Suprapubic skin (tissue), 4 donors: ENCODE measurements around the gene ARHGEF28. TPM values are rescaled to one million over a fixed set of nuclear protein-coding genes. Genes with fewer than 3 reads are reported as not detected.

Experiments
- DNase-seq, 2 donors: peaks; one replicate each; pipeline ENCODE4 v3.0.0-alpha.2; 2019; ENCODE audit warnings: low spot score in 2 of 2
- H3K27ac ChIP-seq: fragments of 200-600 bp; sonication (generic); one replicate; pipeline ENCODE4 v1.5.1; 2019
- H3K27me3 ChIP-seq: fragments of 200-600 bp; sonication (generic); one replicate; pipeline ENCODE4 v1.5.1; 2019
- H3K36me3 ChIP-seq: fragments of 200-600 bp; sonication (generic); one replicate; pipeline ENCODE4 v1.5.1; 2019
- H3K4me1 ChIP-seq: fragments of 200-600 bp; sonication (generic); one replicate; pipeline ENCODE4 v1.5.1; 2019
- H3K4me3 ChIP-seq: fragments of 200-600 bp; sonication (generic); one replicate; pipeline ENCODE4 v1.5.1; 2019; ENCODE audit warnings: mild to moderate bottlenecking
- H3K9me3 ChIP-seq: fragments of 200-600 bp; sonication (generic); one replicate; pipeline ENCODE4 v1.5.1; 2019
- CTCF ChIP-seq, 2 donors: fragments of 200-600 bp in 1 of 2; fragments of 450-650 bp in 1 of 2; sonication (generic) in 1 of 2; IDR thresholded peaks; one replicate each; pipeline ENCODE4 v1.5.1; 2016 to 2019; ENCODE audit warnings: antibody characterized with exemption in 2 of 2, mild to moderate bottlenecking in 1 of 2, moderate library complexity in 1 of 2
- EP300 ChIP-seq: sonication (generic); formaldehyde crosslinking; IDR thresholded peaks from one replicate; pipeline ENCODE4 v1.6.1; 2017; ENCODE audit warnings: antibody characterized with exemption
- POLR2A ChIP-seq, 2 donors: fragments of 450-650 bp; IDR thresholded peaks; one replicate each; pipeline ENCODE4 v1.6.1; 2017; ENCODE audit warnings: antibody characterized with exemption in 2 of 2, mild to moderate bottlenecking in 2 of 2, moderate library complexity in 2 of 2
- POLR2AphosphoS5 ChIP-seq, 3 donors: sonication (generic); formaldehyde crosslinking; IDR thresholded peaks; one replicate each; pipeline ENCODE4 v1.6.1; 2017; ENCODE audit warnings: antibody characterized with exemption in 3 of 3
- WGBS: methylation state at CpG from one replicate; pipeline ENCODE4 v1.1.5; 2018; 5-methylcytosine and 5-hydroxymethylcytosine counted together
- total RNA-seq, 4 donors: library from RNA; depleted of rRNA; stranded (reverse); fragments of >200 nt; gene quantifications; one replicate each; pipeline ENCODE4 v1.1.0, GENCODE V29; 2016

ARHGEF28 gene
- total RNA-seq, 4 donors from 2014 or later: 25.6 to 104 (median 39.1) TPM

- DNase-seq: no peak
- Histone ChIP-seq H3K27me3 (no peaks in the 10 kb centered on the region), H3K4me1 (peaks cover 56% of the 10 kb centered on the region), H3K27ac (no peak overlapping the region), H3K4me3 (no peak overlapping the region), H3K36me3 (no peaks in the 10 kb centered on the region), H3K9me3 (no peaks in the 10 kb centered on the region)
- no peak for TF ChIP-seq EP300
- TF ChIP-seq POLR2A (IDR thresholded peaks at IDR 0.05): no peak
- no peak for TF ChIP-seq CTCF (IDR thresholded peaks at IDR 0.05)
- no peak for TF ChIP-seq POLR2AphosphoS5 (IDR thresholded peaks at IDR 0.05)
- WGBS: 90% methylated on average over 2 of the region's 2 CpGs
Measured at GRCh38 chr5:73820326-73820725, 194.3 kb downstream of the ARHGEF28 start.

- no peak for TF ChIP-seq POLR2A (IDR thresholded peaks at IDR 0.05)
- TF ChIP-seq EP300: no peak
- no peak for TF ChIP-seq POLR2AphosphoS5 (IDR thresholded peaks at IDR 0.05)
- TF ChIP-seq CTCF (IDR thresholded peaks at IDR 0.05): no peak
- Histone ChIP-seq H3K9me3 (no peaks in the 10 kb centered on the region), H3K36me3 (no peaks in the 10 kb centered on the region), H3K4me3 (no peak overlapping the region), H3K4me1 (peaks cover 59% of the 10 kb centered on the region), H3K27me3 (no peaks in the 10 kb centered on the region), H3K27ac (no peak overlapping the region)
- 51% methylated on average over 4 of the region's 4 CpGs for WGBS
- DNase-seq: no peak
Measured at GRCh38 chr5:73821003-73821402, 195.0 kb downstream of the ARHGEF28 start.

- no peaks in the 10 kb centered on the region for H3K36me3 ChIP-seq
- H3K27ac ChIP-seq: peak overlapping the region; percentile 11
- peaks cover 71% of the 10 kb centered on the region for H3K4me1 ChIP-seq
- H3K4me3 ChIP-seq: no peak overlapping the region
- no peaks in the 10 kb centered on the region for H3K9me3 ChIP-seq
- no peaks in the 10 kb centered on the region for H3K27me3 ChIP-seq
- 87% methylated on average over 2 of the region's 2 CpGs for WGBS
- no peak for DNase-seq
- TF ChIP-seq CTCF (IDR thresholded peaks at IDR 0.05) (no peak), EP300 (no peak), POLR2AphosphoS5 (IDR thresholded peaks at IDR 0.05) (no peak), POLR2A (IDR thresholded peaks at IDR 0.05) (no peak)
Measured at GRCh38 chr5:73822278-73822988, 196.4 kb downstream of the ARHGEF28 start.

DNA sequence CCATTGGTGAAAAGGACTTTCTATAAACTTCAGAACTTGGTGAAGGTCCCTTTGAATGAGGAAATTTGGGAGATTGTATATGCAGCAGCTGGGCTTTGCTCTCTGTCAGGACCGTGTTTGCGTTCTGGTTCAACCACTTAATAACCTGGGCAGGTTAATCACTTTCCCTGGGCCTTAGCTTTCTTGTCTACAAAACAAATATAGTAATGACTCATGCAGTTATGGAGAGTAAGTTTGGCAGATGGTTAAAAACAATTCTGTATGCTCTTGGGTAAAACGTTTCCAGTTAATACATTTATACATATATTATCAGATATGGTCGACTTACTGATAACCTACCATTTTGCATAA, 197.0 kb downstream of the ARHGEF28 start:
- H3K4me1 ChIP-seq: peaks cover 70% of the 10 kb centered on the region
- no peak overlapping the region for H3K4me3 ChIP-seq
- TF ChIP-seq EP300 (no peak), POLR2AphosphoS5 (IDR thresholded peaks at IDR 0.05) (no peak), POLR2A (IDR thresholded peaks at IDR 0.05) (no peak), CTCF (IDR thresholded peaks at IDR 0.05) (no peak)
- H3K36me3 ChIP-seq: no peaks in the 10 kb centered on the region
- no peak for DNase-seq
- WGBS: 34% methylated on average over 4 of the region's 4 CpGs
- peak overlapping the region; percentile 11 for H3K27ac ChIP-seq
- no peaks in the 10 kb centered on the region for H3K9me3 ChIP-seq
- no peaks in the 10 kb centered on the region for H3K27me3 ChIP-seq

DNA sequence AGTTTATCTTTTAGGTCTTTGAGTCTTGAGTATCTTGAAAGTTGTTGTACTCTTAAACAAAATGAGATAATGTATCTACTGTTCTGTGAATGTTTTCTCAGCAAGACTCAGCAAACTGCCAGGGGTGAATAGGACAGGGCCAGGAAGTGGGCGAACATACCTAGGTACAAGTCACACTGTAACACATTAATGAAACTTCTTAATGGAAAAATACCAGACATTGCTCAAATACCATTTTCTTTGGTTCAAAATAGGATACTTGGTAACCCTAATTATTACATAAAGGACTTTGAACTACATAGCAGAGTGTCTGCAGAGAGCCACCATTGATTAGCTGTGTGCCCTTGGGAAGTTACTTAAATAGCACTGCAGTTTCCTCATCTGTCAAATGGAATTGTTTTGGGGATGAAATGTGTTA, 197.5 kb downstream of the ARHGEF28 start:
- 78% methylated on average over 1 of the region's 1 CpG for WGBS
- no peak overlapping the region for H3K27ac ChIP-seq
- no peaks in the 10 kb centered on the region for H3K36me3 ChIP-seq
- no peaks in the 10 kb centered on the region for H3K27me3 ChIP-seq
- no peak for TF ChIP-seq EP300
- TF ChIP-seq POLR2AphosphoS5 (IDR thresholded peaks at IDR 0.05): no peak
- TF ChIP-seq CTCF (IDR thresholded peaks at IDR 0.05): no peak
- no peak for TF ChIP-seq POLR2A (IDR thresholded peaks at IDR 0.05)
- DNase-seq: no peak
- H3K9me3 ChIP-seq: no peaks in the 10 kb centered on the region
- H3K4me3 ChIP-seq: no peak overlapping the region
- peaks cover 76% of the 10 kb centered on the region for H3K4me1 ChIP-seq
